Suprapubic skin (tissue), 4 donors: Measurements from ENCODE around the gene OLR1.

Experiments used
- CTCF ChIP-seq, 2 donors: fragments of 200-600 bp in 1 of 2; fragments of 450-650 bp in 1 of 2; sonication (generic) in 1 of 2; IDR thresholded peaks; one replicate each; pipeline ENCODE4 v1.5.1; 2016 to 2019; ENCODE audit warnings: antibody characterized with exemption in 2 of 2, mild to moderate bottlenecking in 1 of 2, moderate library complexity in 1 of 2
- POLR2A ChIP-seq, 2 donors: fragments of 450-650 bp; IDR thresholded peaks; one replicate each; pipeline ENCODE4 v1.6.1; 2017; ENCODE audit warnings: antibody characterized with exemption in 2 of 2, mild to moderate bottlenecking in 2 of 2, moderate library complexity in 2 of 2
- POLR2AphosphoS5 ChIP-seq, 3 donors: sonication (generic); formaldehyde crosslinking; IDR thresholded peaks; one replicate each; pipeline ENCODE4 v1.6.1; 2017; ENCODE audit warnings: antibody characterized with exemption in 3 of 3

- TF ChIP-seq CTCF (IDR thresholded peaks at IDR 0.05): no peak
- TF ChIP-seq POLR2AphosphoS5 (IDR thresholded peaks at IDR 0.05): no peak
- TF ChIP-seq POLR2A (IDR thresholded peaks at IDR 0.05): no peak
Observed at GRCh38 chr12:10215436-10215835, 43.5 kb upstream of the OLR1 start.
